ENCODE measurements around the gene HMGXB4. TPM values are rescaled to one million over a fixed set of nuclear protein-coding genes. Genes with fewer than 3 reads are reported as not detected.

Gene HMGXB4
- total and polyA plus RNA-seq, 2 donors (not counting 1 experiment from before 2014, with no cell fraction given): 5.9 to 25.2 TPM

GRCh38 chr22:35214968-35215367 is 42.3 kb upstream of the HMGXB4 start:
- peaks cover 0 to 3% (median 0%) of the 10 kb centered on the region in 3 donors for H3K9me3 ChIP-seq (ENCODE audit: control extremely low read depth in 1 of 3, control insufficient read depth in 2 of 3, insufficient read depth in 1 of 3, low read length in 2 of 3)
- no peak overlapping the region for H2AFZ ChIP-seq (ENCODE audit: insufficient read depth, low read depth, low read length, poor library complexity, severe bottlenecking)
- H3K36me3 ChIP-seq (replicated peaks in 1 of 2; ENCODE audit: control extremely low read depth in 1 of 2, control insufficient read depth in 1 of 2, extremely low read depth in 1 of 2, insufficient read depth in 2 of 2, low read length in 1 of 2): no peaks in the 10 kb centered on the region
- no peak for TF ChIP-seq EZH2 (IDR thresholded peaks at IDR 0.05; ENCODE audit: borderline replicate concordance, insufficient read depth, low read depth, low read length, poor library complexity, severe bottlenecking)
- no peak for TF ChIP-seq CTCF (IDR thresholded peaks at IDR 0.05)
- ATAC-seq (ENCODE audit: low read depth) (no peak), DNase-seq (no peak)
- POLR2A ChIA-PET: no interaction called here
- no peaks in the 10 kb centered on the region for H3K4me1 ChIP-seq (ENCODE audit: control insufficient read depth in 2 of 2, insufficient read depth in 2 of 2, low read length in 2 of 2)
- H4K20me1 ChIP-seq (ENCODE audit: control insufficient read depth, insufficient read depth, low read length, poor library complexity, severe bottlenecking): no peaks in the 10 kb centered on the region
- WGBS (ENCODE audit: insufficient coverage): no CpG with 5 or more reads among the region's 6 CpGs
- no peaks in the 10 kb centered on the region for H3K4me1 Mint-ChIP-seq
- H3K27ac ChIP-seq (ENCODE audit: low read length in 2 of 2): no peak overlapping the region
- H3K4me3 Mint-ChIP-seq: no peak overlapping the region
- no peak overlapping the region for H3K9ac ChIP-seq (ENCODE audit: low read length)
- intact Hi-C loops (cut with micrococcal nuclease): no loop called here
- no peaks in the 10 kb centered on the region for H3K9me3 Mint-ChIP-seq (ENCODE audit: insufficient read depth)
- no peak overlapping the region for H3K4me3 ChIP-seq (ENCODE audit: control extremely low read depth in 1 of 5, extremely low read depth in 1 of 5, insufficient read depth in 1 of 5, low read depth in 2 of 5, low read length in 4 of 5)
- H3K4me2 ChIP-seq (replicated peaks; ENCODE audit: low read depth, low read length, poor library complexity, severe bottlenecking): no peak overlapping the region
- no peaks in the 10 kb centered on the region for H3K79me2 ChIP-seq (ENCODE audit: control insufficient read depth, insufficient read depth, low read length)
- CTCF ChIA-PET: no interaction called here
- H3K27me3 Mint-ChIP-seq: peaks cover 33% of the 10 kb centered on the region
- peaks cover 0 to 5% (median 0%) of the 10 kb centered on the region in 4 experiments for H3K27me3 ChIP-seq (replicated peaks in 1 of 4; ENCODE audit: control extremely low read depth in 1 of 4, control insufficient read depth in 3 of 4, insufficient read depth in 4 of 4, low read length in 3 of 4)
- H3K27ac Mint-ChIP-seq: no peak overlapping the region

- H3K27me3 Mint-ChIP-seq: peaks cover 36% of the 10 kb centered on the region
- H3K27me3 ChIP-seq (replicated peaks in 1 of 4; ENCODE audit: control extremely low read depth in 1 of 4, control insufficient read depth in 3 of 4, insufficient read depth in 4 of 4, low read length in 3 of 4): peaks cover 0 to 1% (median 0%) of the 10 kb centered on the region in 4 experiments
- intact Hi-C loops (cut with micrococcal nuclease): no loop called here
- no peak for DNase-seq
- no peaks in the 10 kb centered on the region for H3K36me3 ChIP-seq (replicated peaks in 1 of 2; ENCODE audit: control extremely low read depth in 1 of 2, control insufficient read depth in 1 of 2, extremely low read depth in 1 of 2, insufficient read depth in 2 of 2, low read length in 1 of 2)
- H2AFZ ChIP-seq (ENCODE audit: insufficient read depth, low read depth, low read length, poor library complexity, severe bottlenecking): no peak overlapping the region
- H3K4me2 ChIP-seq (replicated peaks; ENCODE audit: low read depth, low read length, poor library complexity, severe bottlenecking): no peak overlapping the region
- no peaks in the 10 kb centered on the region for H3K4me1 Mint-ChIP-seq
- H3K4me3 Mint-ChIP-seq: no peak overlapping the region
- no peak for TF ChIP-seq EZH2 (IDR thresholded peaks at IDR 0.05; ENCODE audit: borderline replicate concordance, insufficient read depth, low read depth, low read length, poor library complexity, severe bottlenecking)
- 67% methylated on average over 3 of the region's 3 CpGs for WGBS (ENCODE audit: insufficient coverage)
- no peaks in the 10 kb centered on the region for H3K4me1 ChIP-seq (ENCODE audit: control insufficient read depth in 2 of 2, insufficient read depth in 2 of 2, low read length in 2 of 2)
- H3K9ac ChIP-seq (ENCODE audit: low read length): no peak overlapping the region
- H3K9me3 Mint-ChIP-seq (ENCODE audit: insufficient read depth): no peaks in the 10 kb centered on the region
- H4K20me1 ChIP-seq (ENCODE audit: control insufficient read depth, insufficient read depth, low read length, poor library complexity, severe bottlenecking): no peaks in the 10 kb centered on the region
- POLR2A ChIA-PET: no interaction called here
- CTCF ChIA-PET: no interaction called here
- no peak overlapping the region for H3K27ac Mint-ChIP-seq
- H3K4me3 ChIP-seq (ENCODE audit: control extremely low read depth in 1 of 5, extremely low read depth in 1 of 5, insufficient read depth in 1 of 5, low read depth in 2 of 5, low read length in 4 of 5): no peak overlapping the region
- H3K79me2 ChIP-seq (ENCODE audit: control insufficient read depth, insufficient read depth, low read length): no peaks in the 10 kb centered on the region
- no peak for ATAC-seq (ENCODE audit: low read depth)
- H3K9me3 ChIP-seq (ENCODE audit: control extremely low read depth in 1 of 3, control insufficient read depth in 2 of 3, insufficient read depth in 1 of 3, low read length in 2 of 3): peaks cover 0 to 3% (median 0%) of the 10 kb centered on the region in 3 donors
- no peak overlapping the region for H3K27ac ChIP-seq (ENCODE audit: low read length in 2 of 2)
These were observed 41.3 kb upstream of the HMGXB4 start for GRCh38 chr22:35215993-35216392.

Data from B cell (primary cell).